RWPE1 (cell line): Measurements from ENCODE around the gene CHRND.

Experiments
- CTCF ChIA-PET: fragments of 350-600 bp; sonication (Branson Sonifier 250); formaldehyde crosslinking; extraction: SDS; loops from one replicate; lab custom pipeline; 2021; lab: Yijun Ruan, JAX
- POLR2A ChIA-PET: fragments of 400-600 bp; formaldehyde crosslinking; extraction: SDS; loops from one replicate; lab custom pipeline; 2020; ENCODE audit warnings: antibody characterized with exemption; ENCODE audit not compliant: low non-redundant PET; lab: Yijun Ruan, JAX
- DNase-seq: peaks from one replicate; pipeline ENCODE4 v3.0.0; 2012; ENCODE audit warnings: low spot score
- H3K27ac ChIP-seq: fragments of 450-650 bp; 2 replicates; pipeline ENCODE4 v1.5.1; 2017
- TF ChIP-seq, protein P1 (sequence below): fragments of 450-650 bp; conservative IDR thresholded peaks from 2 replicates; pipeline ENCODE4 v1.5.1; 2017; ENCODE audit warnings: low read depth, mild to moderate bottlenecking

Gene CHRND

DNA sequence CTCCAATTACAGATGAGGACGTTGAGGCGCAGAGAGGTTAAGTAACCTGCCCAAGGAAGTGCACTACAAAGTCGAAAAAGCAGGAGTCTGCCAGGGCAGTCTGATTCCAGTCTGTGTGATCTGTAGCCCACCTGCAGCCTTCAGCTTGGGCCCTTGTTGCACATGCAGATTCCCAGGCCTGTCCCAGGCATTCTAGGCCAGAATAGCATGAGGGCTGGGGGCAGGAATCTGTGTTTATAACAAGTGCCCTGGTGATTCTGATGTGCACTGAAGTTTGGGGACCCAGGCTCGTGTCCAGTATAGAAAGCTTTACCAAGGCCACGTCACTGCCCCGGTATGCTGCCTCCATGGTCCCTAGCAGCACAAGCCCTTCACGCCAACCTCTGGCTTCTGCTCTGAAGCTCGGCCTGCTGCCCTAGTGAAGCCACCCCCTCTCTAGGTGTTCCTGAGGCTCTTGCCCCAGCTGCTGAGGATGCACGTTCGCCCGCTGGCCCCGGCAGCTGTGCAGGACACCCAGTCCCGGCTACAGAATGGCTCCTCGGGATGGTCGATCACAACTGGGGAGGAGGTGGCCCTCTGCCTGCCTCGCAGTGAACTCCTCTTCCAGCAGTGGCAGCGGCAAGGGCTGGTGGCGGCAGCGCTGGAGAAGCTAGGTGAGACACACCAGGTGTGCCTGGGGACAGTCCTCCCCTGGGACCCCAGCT, 18.1 kb downstream of the CHRND start:
- CTCF ChIA-PET = no interaction called here
- TF ChIP-seq, protein P1, sequence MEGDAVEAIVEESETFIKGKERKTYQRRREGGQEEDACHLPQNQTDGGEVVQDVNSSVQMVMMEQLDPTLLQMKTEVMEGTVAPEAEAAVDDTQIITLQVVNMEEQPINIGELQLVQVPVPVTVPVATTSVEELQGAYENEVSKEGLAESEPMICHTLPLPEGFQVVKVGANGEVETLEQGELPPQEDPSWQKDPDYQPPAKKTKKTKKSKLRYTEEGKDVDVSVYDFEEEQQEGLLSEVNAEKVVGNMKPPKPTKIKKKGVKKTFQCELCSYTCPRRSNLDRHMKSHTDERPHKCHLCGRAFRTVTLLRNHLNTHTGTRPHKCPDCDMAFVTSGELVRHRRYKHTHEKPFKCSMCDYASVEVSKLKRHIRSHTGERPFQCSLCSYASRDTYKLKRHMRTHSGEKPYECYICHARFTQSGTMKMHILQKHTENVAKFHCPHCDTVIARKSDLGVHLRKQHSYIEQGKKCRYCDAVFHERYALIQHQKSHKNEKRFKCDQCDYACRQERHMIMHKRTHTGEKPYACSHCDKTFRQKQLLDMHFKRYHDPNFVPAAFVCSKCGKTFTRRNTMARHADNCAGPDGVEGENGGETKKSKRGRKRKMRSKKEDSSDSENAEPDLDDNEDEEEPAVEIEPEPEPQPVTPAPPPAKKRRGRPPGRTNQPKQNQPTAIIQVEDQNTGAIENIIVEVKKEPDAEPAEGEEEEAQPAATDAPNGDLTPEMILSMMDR = no peak
- DNase-seq = no peak
- H3K27ac ChIP-seq = peak overlapping the region; percentile 30
- POLR2A ChIA-PET = no interaction called here

GRCh38 chr2:232544674-232545073, 18.7 kb downstream of the CHRND start:
- ChIA-PET POLR2A (no interaction called here), CTCF (no interaction called here)
- peak overlapping the region; percentile 30 for H3K27ac ChIP-seq
- TF ChIP-seq, protein P1 = no peak
- DNase-seq = no peak

GRCh38 chr2:232545511-232546375, 19.8 kb downstream of the CHRND start:
- TF ChIP-seq, protein P1 = no peak
- no peak for DNase-seq
- CTCF ChIA-PET = no interaction called here
- POLR2A ChIA-PET = no interaction called here
- H3K27ac ChIP-seq = peak overlapping the region; percentile 5; the same call in 1 of the 2 replicates

DNA sequence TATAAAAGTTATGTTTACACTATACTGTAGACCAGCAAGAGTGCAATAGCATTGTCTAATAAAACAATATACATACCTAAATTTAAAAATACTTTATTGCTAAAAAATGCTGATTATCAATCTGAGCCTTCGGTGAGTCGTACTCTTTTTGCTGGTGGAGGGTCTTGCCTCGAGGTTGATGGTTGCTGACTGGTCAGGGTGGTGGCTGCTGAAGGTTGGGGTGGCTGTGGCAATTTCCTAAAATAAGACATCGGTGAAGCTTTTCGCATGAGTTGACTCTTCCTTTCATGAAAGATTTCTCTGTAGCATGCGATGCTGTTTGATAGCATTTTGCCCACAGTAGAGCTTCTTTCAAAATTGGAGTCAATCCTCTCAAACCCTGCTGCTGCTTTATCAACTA, 22.0 kb downstream of the CHRND start:
- TF ChIP-seq, protein P1 = no peak
- ChIA-PET POLR2A (no interaction called here), CTCF (interaction anchor here (0.7 kb wide), 1 partner anchor 306 kb away, joined by 3 read pairs; no protein-coding TSS in a partner anchor)
- no peak for DNase-seq
- H3K27ac ChIP-seq = no peak overlapping the region

DNA sequence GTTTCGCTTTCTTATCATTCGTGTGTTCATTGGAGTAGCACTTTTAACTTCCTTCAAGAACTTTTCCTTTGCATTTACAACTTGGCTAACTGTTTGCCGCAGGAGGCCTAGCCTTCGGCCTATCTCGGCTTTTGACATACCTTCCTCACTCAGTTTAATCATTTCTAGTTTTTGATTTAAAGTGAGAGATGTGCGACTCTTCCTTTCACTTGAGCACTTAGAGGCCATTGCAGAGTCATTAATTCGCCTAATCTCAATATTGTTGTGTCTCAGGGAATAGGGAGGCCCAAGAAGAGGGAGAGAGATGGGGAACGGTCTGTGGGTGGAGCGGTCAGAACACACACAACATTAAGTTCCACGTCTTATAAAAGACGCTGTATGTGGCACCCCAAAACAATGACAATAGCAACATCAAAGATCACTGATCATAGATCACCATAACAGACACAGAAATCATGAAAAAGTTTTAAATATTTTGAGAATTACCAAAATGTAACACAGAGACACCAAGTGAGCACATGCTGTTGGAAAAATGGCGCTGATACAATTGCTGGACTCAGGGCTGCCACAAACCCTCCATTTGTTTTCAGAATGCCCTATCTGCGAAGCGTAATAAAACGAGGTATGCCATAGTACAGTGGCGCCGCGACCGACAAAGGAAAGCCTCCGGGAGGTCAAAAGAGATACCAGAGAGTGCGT, 23.8 kb downstream of the CHRND start:
- peak overlapping the region; percentile 95 for H3K27ac ChIP-seq
- TF ChIP-seq, protein P1 = no peak
- ChIA-PET CTCF (interaction anchor here (1.2 kb wide), 1 partner anchor 10 kb away, joined by 3 read pairs; no protein-coding TSS in a partner anchor), POLR2A (no interaction called here)
- no peak for DNase-seq
